Measurements from ENCODE around the gene IRAG1.

Gene IRAG1

GRCh38 chr11:10693509-10694081 lies at the start of gene IRAG1:
IRAG1 (minus strand) TSS chr11:10693755; CDS start chr11:10693602, 153 bp downstream.
- Mint-ChIP-seq H3K36me3 (ENCODE audit: low read depth) (no peaks in the 10 kb centered on the region), H3K27ac (no peak within 1 kb of the TSS), H3K9me3 (no peaks in the 10 kb centered on the region), H3K4me3 (no peak within 1 kb of the TSS), H3K4me1 (ENCODE audit: low read depth) (no peaks in the 10 kb centered on the region), H3K27me3 (peaks cover 13% of the 10 kb centered on the region)

GRCh38 chr11:10742460-10743208 lies 49.1 kb upstream of the IRAG1 start:
- H3K9me3 Mint-ChIP-seq, result no peaks in the 10 kb centered on the region
- H3K4me1 Mint-ChIP-seq (ENCODE audit: low read depth), result peaks cover 39% of the 10 kb centered on the region
- no peak overlapping the region for H3K4me3 Mint-ChIP-seq
- no peaks in the 10 kb centered on the region for H3K36me3 Mint-ChIP-seq (ENCODE audit: low read depth)
- no peaks in the 10 kb centered on the region for H3K27me3 Mint-ChIP-seq
- H3K27ac Mint-ChIP-seq, result peak overlapping the region; percentile 69

GRCh38 chr11:10735481-10736475 lies 42.2 kb upstream of the IRAG1 start:
- no peaks in the 10 kb centered on the region for H3K9me3 Mint-ChIP-seq

GRCh38 chr11:10731064-10731680 lies 37.6 kb upstream of the IRAG1 start:
- H3K9me3 Mint-ChIP-seq, result no peaks in the 10 kb centered on the region
- peaks cover 14% of the 10 kb centered on the region for H3K4me1 Mint-ChIP-seq (ENCODE audit: low read depth)
- peaks cover 26% of the 10 kb centered on the region for H3K27me3 Mint-ChIP-seq
- no peak overlapping the region for H3K27ac Mint-ChIP-seq
- no peak overlapping the region for H3K4me3 Mint-ChIP-seq
- H3K36me3 Mint-ChIP-seq (ENCODE audit: low read depth), result no peaks in the 10 kb centered on the region

More at GRCh38 chr11:10735481-10736475, 42.2 kb upstream of the IRAG1 start:
- Mint-ChIP-seq H3K27ac (no peak overlapping the region), H3K36me3 (ENCODE audit: low read depth) (no peaks in the 10 kb centered on the region), H3K4me3 (peak overlapping the region; percentile 54), H3K27me3 (peaks cover 11% of the 10 kb centered on the region), H3K4me1 (ENCODE audit: low read depth) (peaks cover 11% of the 10 kb centered on the region)

- Mint-ChIP-seq H3K4me3 (no peak overlapping the region), H3K36me3 (ENCODE audit: low read depth) (no peaks in the 10 kb centered on the region), H3K27ac (no peak overlapping the region), H3K27me3 (peaks cover 26% of the 10 kb centered on the region), H3K9me3 (no peaks in the 10 kb centered on the region), H3K4me1 (ENCODE audit: low read depth) (peaks cover 15% of the 10 kb centered on the region)
Measured at GRCh38 chr11:10730151-10730550, 36.6 kb upstream of the IRAG1 start.

- Mint-ChIP-seq H3K4me3 (no peak overlapping the region), H3K36me3 (ENCODE audit: low read depth) (no peaks in the 10 kb centered on the region), H3K27me3 (peaks cover 30% of the 10 kb centered on the region), H3K9me3 (no peaks in the 10 kb centered on the region), H3K4me1 (ENCODE audit: low read depth) (peaks cover 20% of the 10 kb centered on the region), H3K27ac (no peak overlapping the region)
Measured at GRCh38 chr11:10728789-10729472, 35.4 kb upstream of the IRAG1 start.

- H3K4me1 Mint-ChIP-seq (ENCODE audit: low read depth), result peaks cover 20% of the 10 kb centered on the region
Measured at GRCh38 chr11:10728154-10728553, 34.6 kb upstream of the IRAG1 start.

GRCh38 chr11:10727146-10727851 lies 33.7 kb upstream of the IRAG1 start:
- H3K27ac Mint-ChIP-seq, result no peak overlapping the region
- peaks cover 20% of the 10 kb centered on the region for H3K4me1 Mint-ChIP-seq (ENCODE audit: low read depth)
- no peaks in the 10 kb centered on the region for H3K9me3 Mint-ChIP-seq
- no peaks in the 10 kb centered on the region for H3K36me3 Mint-ChIP-seq (ENCODE audit: low read depth)
- H3K4me3 Mint-ChIP-seq, result no peak overlapping the region
- peaks cover 31% of the 10 kb centered on the region for H3K27me3 Mint-ChIP-seq

More at GRCh38 chr11:10728154-10728553, 34.6 kb upstream of the IRAG1 start:
- H3K4me3 Mint-ChIP-seq, result no peak overlapping the region
- no peaks in the 10 kb centered on the region for H3K9me3 Mint-ChIP-seq
- peaks cover 34% of the 10 kb centered on the region for H3K27me3 Mint-ChIP-seq
- H3K36me3 Mint-ChIP-seq (ENCODE audit: low read depth), result no peaks in the 10 kb centered on the region
- no peak overlapping the region for H3K27ac Mint-ChIP-seq

GRCh38 chr11:10725907-10726253 lies 32.3 kb upstream of the IRAG1 start:
- Mint-ChIP-seq H3K4me1 (ENCODE audit: low read depth) (peaks cover 20% of the 10 kb centered on the region), H3K4me3 (peak overlapping the region; percentile 21), H3K9me3 (no peaks in the 10 kb centered on the region), H3K27me3 (peaks cover 24% of the 10 kb centered on the region), H3K27ac (peak overlapping the region; percentile 86), H3K36me3 (ENCODE audit: low read depth) (no peaks in the 10 kb centered on the region)

- Mint-ChIP-seq H3K27me3 (peaks cover 22% of the 10 kb centered on the region), H3K4me1 (ENCODE audit: low read depth) (peaks cover 20% of the 10 kb centered on the region), H3K4me3 (peak overlapping the region; percentile 21), H3K36me3 (ENCODE audit: low read depth) (no peaks in the 10 kb centered on the region), H3K9me3 (no peaks in the 10 kb centered on the region), H3K27ac (peak overlapping the region; percentile 86)
Measured at GRCh38 chr11:10725114-10725906, 31.8 kb upstream of the IRAG1 start.

- no peak overlapping the region for H3K27ac Mint-ChIP-seq
- no peaks in the 10 kb centered on the region for H3K36me3 Mint-ChIP-seq (ENCODE audit: low read depth)
- no peaks in the 10 kb centered on the region for H3K9me3 Mint-ChIP-seq
- H3K4me1 Mint-ChIP-seq (ENCODE audit: low read depth), result peaks cover 20% of the 10 kb centered on the region
- no peak overlapping the region for H3K4me3 Mint-ChIP-seq
- peaks cover 12% of the 10 kb centered on the region for H3K27me3 Mint-ChIP-seq
Measured at GRCh38 chr11:10722307-10722706, 28.8 kb upstream of the IRAG1 start.

- Mint-ChIP-seq H3K27ac (no peak overlapping the region), H3K27me3 (peaks cover 8% of the 10 kb centered on the region)
Measured at GRCh38 chr11:10720881-10721376, 27.4 kb upstream of the IRAG1 start.

GRCh38 chr11:10719616-10720015 lies 26.1 kb upstream of the IRAG1 start:
- Mint-ChIP-seq H3K4me1 (ENCODE audit: low read depth) (no peaks in the 10 kb centered on the region), H3K27ac (no peak overlapping the region), H3K9me3 (no peaks in the 10 kb centered on the region), H3K4me3 (no peak overlapping the region), H3K27me3 (peaks cover 8% of the 10 kb centered on the region), H3K36me3 (ENCODE audit: low read depth) (no peaks in the 10 kb centered on the region)

More at GRCh38 chr11:10720881-10721376, 27.4 kb upstream of the IRAG1 start:
- peaks cover 12% of the 10 kb centered on the region for H3K4me1 Mint-ChIP-seq (ENCODE audit: low read depth)
- no peaks in the 10 kb centered on the region for H3K9me3 Mint-ChIP-seq
- no peak overlapping the region for H3K4me3 Mint-ChIP-seq
- H3K36me3 Mint-ChIP-seq (ENCODE audit: low read depth), result no peaks in the 10 kb centered on the region

Data from stimulated activated naive CD8-positive, alpha-beta T cell treated with anti-CD3 and anti-CD28 coated beads, Interleukin-15, Interleukin-2, amounts not matched to agents 100 ng/mL and 50 ng/mL, for 24 hours (primary cell).